Muscle layer of duodenum (tissue), 2 donors: Measurements from ENCODE around the gene DENND1A.
"Not testable (repeated sequence)": the region's sequence is repeated elsewhere in the genome, so short reads cannot be mapped to it uniquely, and the experiment has no call there.

Experiments
- H3K27ac ChIP-seq: one replicate; pipeline ENCODE4 v1.7.0; 2013; ENCODE audit warnings: mild to moderate bottlenecking, low read length
- H3K27me3 ChIP-seq: one replicate; pipeline ENCODE4 v1.7.0; 2013; ENCODE audit warnings: low read depth, mild to moderate bottlenecking, control low read depth, low read length
- H3K36me3 ChIP-seq, 2 donors: one replicate each; pipeline ENCODE4 v1.7.0; 2013; ENCODE audit warnings: low read length in 2 of 2, control low read depth in 1 of 2, mild to moderate bottlenecking in 1 of 2; ENCODE audit not compliant: insufficient read depth in 2 of 2, control insufficient read depth in 1 of 2
- H3K4me1 ChIP-seq, 2 donors: one replicate each; pipeline ENCODE4 v1.7.0; 2013; ENCODE audit warnings: low read length in 2 of 2, mild to moderate bottlenecking in 2 of 2, control low read depth in 1 of 2, moderate library complexity in 1 of 2; ENCODE audit not compliant: insufficient read depth in 2 of 2, control insufficient read depth in 1 of 2
- H3K4me3 ChIP-seq, 2 donors: one replicate each; pipeline ENCODE4 v1.7.0; 2013; ENCODE audit warnings: low read length in 2 of 2, low read depth in 1 of 2, mild to moderate bottlenecking in 1 of 2
- H3K9me3 ChIP-seq, 2 donors: one replicate each; pipeline ENCODE4 v1.7.0; 2013; ENCODE audit warnings: low read length in 2 of 2, control low read depth in 1 of 2, mild to moderate bottlenecking in 1 of 2; ENCODE audit not compliant: control insufficient read depth in 1 of 2
- donor health status: healthy.

Gene DENND1A

DNA sequence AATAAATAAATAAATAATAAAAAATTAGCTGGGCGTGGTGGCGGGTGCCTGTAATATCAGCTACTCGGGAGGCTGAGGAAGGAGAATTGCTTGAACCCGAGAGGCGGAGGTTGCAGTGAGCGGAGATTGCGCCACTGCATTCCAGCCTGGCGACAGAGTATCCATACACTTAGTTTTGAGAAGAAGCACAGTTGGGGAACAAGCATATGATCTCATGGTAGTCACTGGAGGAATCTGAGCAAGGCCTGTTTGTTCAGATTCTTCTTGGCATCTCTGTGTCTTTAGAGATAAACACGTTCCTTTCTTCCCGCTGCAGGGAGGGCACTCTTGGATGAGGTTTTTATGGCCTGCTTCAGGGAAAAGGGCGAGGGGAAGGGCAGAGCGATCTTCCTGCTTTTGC, 15.6 kb upstream of the DENND1A start:
- Histone ChIP-seq H3K4me1 (no peaks in the 10 kb centered on the region), H3K27me3 (no peaks in the 10 kb centered on the region), H3K36me3 (no peaks in the 10 kb centered on the region), H3K4me3 (no peak overlapping the region), H3K9me3 (no peaks in the 10 kb centered on the region), H3K27ac (no peak overlapping the region)

DNA sequence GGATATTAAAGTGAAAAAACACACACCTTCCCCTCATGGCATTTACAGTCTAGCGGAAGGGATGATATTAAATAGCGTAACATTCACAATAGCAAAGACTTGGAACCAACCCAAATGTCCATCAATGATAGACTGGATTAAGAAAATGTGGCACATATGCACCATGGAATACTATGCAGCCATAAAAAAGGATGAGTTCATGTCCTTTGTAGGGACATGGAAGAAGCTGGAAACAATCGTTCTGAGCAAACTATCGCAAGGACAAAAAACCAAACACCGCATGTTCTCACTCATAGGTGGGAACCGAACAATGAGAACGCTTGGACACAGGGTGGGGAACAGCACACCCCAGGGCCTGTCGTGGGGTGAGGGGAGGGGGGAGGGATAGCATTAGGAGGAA, 14.5 kb upstream of the DENND1A start:
- not testable (repeated sequence) for H3K4me3 ChIP-seq, H3K27ac ChIP-seq, H3K36me3 ChIP-seq, H3K4me1 ChIP-seq, H3K9me3 ChIP-seq, H3K27me3 ChIP-seq

DNA sequence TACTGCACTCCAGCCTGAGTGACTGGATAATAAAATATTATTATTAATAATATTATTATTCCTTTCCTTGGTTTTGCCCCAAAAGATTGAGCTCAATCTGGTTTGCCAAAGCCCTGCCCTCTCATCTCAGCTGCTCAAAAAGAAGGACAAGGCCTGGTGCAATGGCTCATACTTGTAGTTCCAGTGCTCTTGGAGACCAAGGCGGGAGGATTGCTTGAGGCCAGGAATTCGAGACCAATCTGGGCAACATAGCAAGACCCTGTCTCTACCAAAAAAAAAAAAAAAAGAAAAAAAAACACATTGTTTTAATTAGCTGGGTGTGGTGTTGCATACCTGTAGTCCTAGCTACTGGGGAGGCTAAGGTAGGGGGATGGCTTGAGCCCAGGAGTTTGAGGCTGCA, 13.7 kb upstream of the DENND1A start:
- H3K36me3 ChIP-seq: no peaks in the 10 kb centered on the region
- no peaks in the 10 kb centered on the region for H3K9me3 ChIP-seq
- no peak overlapping the region for H3K27ac ChIP-seq
- H3K4me3 ChIP-seq: no peak overlapping the region
- no peaks in the 10 kb centered on the region for H3K4me1 ChIP-seq
- no peaks in the 10 kb centered on the region for H3K27me3 ChIP-seq

DNA sequence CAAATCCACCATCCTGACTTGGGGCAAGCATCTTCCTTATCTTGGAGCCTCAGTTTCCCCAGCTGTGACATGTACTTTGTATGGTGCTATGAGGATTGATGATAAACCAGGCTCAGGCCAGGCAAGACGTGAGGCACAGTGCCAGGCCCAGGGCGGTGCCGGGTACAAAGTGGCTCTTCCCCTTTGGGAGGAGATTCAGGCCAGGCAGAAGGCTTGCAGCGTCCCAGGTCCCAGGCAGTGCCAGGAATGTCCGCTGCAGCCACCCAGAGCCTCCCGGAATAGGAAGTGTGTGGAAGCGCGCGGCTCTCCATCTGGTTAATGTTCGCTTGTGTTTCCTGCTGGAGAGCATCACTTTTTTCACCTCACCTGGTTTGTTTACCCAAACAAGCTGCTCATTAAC, 12.6 kb upstream of the DENND1A start:
- H3K27ac ChIP-seq: no peak overlapping the region
- H3K4me1 ChIP-seq: no peaks in the 10 kb centered on the region
- no peaks in the 10 kb centered on the region for H3K9me3 ChIP-seq

DNA sequence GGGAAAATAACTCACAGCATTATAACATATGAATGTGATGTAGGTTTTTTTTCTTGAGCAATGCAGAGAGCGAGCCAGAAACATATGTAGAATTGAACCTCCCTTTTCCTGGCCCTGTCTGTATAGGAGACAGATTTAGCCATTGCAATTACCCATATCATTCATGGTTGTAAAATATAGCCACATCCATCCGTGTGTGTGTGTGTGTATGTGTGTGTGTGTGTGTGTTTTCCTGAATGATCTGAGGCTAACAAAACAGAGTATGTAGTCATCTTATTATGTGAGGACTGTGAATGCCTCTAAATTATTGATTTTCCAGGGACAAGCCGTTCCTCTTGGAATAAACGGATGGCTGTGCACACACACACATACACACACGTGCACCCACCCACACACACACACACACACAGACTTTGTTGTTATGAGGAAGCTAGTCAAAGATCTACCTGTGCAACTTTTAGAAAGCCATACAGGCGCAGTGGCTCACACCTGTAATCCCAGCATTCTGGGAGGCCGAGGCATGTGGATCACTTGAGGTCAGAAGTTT, 11.7 kb upstream of the DENND1A start:
- H3K9me3 ChIP-seq: no peaks in the 10 kb centered on the region
- no peaks in the 10 kb centered on the region for H3K36me3 ChIP-seq
- H3K27ac ChIP-seq: no peak overlapping the region
- no peak overlapping the region for H3K4me3 ChIP-seq
- no peaks in the 10 kb centered on the region for H3K27me3 ChIP-seq
- H3K4me1 ChIP-seq: no peaks in the 10 kb centered on the region

More for the DNA sequence above, 12.6 kb upstream of the DENND1A start:
- Histone ChIP-seq H3K27me3 (no peaks in the 10 kb centered on the region), H3K4me3 (no peak overlapping the region), H3K36me3 (no peaks in the 10 kb centered on the region)

DNA sequence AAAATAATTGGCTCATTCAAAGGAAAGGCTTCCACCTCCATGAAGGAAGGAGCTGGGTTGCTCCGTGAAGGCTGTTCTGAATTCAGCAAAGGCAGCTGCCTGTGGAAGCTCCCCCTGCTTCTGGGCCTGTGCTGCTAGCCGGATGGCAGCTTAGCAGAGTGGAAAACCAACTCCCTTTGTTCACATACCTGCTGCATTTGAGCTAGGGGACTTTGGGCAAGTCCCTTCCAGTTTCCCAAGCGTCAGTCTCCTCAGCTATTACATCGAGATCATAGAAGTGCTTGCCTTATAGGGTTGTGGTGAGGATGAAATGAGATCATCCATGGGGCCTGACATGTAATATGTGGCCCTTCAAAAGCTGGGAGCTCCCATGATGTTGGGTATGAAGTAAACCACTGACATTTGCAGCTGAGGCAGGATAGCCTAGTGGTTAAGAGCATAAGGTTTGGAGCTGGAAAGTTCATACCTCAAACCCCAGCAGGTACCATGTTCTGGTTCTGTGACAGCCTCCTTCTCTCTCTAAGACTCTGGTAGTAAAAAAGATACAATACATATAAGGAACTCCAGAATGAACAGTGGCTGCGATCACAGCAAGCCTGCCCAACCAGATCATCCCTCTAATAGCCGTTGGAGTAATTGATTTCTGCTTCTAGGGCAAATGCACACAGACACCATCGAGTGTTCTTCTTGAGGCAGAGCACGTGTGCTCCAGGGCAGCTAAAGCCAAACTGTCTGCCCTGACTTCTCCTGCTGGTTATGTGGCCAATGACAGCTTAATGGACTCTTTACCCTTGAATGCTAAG, 11.0 kb upstream of the DENND1A start:
- no peaks in the 10 kb centered on the region for H3K27me3 ChIP-seq
- no peaks in the 10 kb centered on the region for H3K4me1 ChIP-seq
- H3K36me3 ChIP-seq: no peaks in the 10 kb centered on the region
- no peak overlapping the region for H3K4me3 ChIP-seq
- H3K9me3 ChIP-seq: no peaks in the 10 kb centered on the region
- no peak overlapping the region for H3K27ac ChIP-seq

DNA sequence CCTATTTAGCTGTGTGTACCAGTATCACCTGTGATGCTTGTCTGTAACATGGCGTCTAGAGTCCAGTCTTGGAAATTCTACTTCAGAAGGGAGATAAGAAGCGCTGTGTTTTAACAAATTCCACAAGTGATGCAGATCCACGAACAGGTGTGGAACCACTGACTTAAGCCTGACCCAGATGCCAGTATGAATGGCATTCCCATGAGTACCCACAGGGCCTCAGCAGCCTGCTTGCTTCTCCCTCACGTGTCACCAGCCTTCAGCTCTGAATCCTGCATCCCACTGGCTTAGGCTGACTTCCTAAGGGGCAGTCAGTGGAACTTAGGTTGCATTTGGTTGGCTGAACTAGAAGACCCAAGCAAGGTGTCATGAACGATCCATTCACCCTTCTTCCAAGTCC, 8.5 kb upstream of the DENND1A start:
- Histone ChIP-seq H3K9me3 (no peaks in the 10 kb centered on the region), H3K27ac (no peak overlapping the region), H3K27me3 (no peaks in the 10 kb centered on the region), H3K4me1 (no peaks in the 10 kb centered on the region), H3K4me3 (no peak overlapping the region), H3K36me3 (no peaks in the 10 kb centered on the region)

DNA sequence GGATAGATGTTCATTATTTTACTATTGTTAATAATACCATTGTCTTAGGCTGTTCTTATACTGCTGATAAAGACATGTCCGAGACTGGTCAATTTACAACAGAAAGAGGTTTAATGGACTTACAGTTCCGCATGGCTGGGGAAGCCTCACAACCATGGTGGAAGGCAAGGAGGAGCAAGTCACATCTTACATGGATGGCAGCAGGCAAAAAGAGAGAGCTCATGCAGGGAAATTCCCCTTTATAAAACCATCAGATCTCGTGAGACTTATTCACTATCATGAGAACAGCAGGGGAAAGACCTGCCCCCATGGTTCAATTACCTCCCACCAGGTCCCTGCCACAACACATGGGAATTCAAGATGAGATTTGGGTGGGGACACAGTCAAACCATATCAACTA, 6.6 kb upstream of the DENND1A start:
- not testable (repeated sequence) for H3K4me1 ChIP-seq, H3K36me3 ChIP-seq, H3K27ac ChIP-seq, H3K27me3 ChIP-seq, H3K4me3 ChIP-seq, H3K9me3 ChIP-seq

DNA sequence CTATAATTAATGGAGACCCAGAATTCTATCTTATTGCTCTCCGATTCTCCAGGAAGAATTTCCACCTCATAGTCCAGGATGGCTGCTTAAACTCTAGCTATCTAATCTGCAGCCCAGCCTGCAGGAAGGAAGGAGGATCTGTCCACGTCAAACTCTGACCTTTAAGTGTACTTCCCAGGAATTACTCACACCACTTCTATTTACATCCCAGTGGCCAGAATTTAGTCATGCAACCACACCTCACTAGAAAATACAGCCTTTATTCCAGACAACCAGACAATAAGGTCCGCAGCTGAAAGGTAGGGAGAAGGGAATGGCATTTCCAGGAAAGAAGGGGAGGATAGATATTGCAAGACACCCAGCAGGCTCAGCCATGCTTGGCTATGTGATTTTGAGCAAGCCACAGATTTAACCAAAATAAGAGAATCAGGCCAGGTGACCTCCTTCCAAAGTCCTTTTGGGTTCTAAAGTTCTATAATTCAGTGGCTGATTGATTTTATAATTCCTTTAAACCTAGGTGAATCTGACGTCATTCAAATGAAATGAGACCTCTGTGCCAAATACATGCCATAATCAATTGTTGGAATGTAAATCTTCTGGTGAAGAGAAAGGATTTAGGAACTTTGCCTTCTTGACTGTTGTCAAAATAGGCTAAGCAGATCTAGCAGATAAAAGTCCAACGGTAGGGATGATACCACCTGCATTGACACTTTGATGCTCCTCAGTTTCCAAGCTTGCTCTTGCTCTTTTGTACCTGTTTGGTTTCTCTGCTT, 3.7 kb upstream of the DENND1A start:
- Histone ChIP-seq H3K27me3 (no peaks in the 10 kb centered on the region), H3K9me3 (no peaks in the 10 kb centered on the region), H3K27ac (no peak overlapping the region), H3K36me3 (no peaks in the 10 kb centered on the region), H3K4me3 (no peak overlapping the region), H3K4me1 (peaks cover 5 to 6% of the 10 kb centered on the region in 2 donors)

DNA sequence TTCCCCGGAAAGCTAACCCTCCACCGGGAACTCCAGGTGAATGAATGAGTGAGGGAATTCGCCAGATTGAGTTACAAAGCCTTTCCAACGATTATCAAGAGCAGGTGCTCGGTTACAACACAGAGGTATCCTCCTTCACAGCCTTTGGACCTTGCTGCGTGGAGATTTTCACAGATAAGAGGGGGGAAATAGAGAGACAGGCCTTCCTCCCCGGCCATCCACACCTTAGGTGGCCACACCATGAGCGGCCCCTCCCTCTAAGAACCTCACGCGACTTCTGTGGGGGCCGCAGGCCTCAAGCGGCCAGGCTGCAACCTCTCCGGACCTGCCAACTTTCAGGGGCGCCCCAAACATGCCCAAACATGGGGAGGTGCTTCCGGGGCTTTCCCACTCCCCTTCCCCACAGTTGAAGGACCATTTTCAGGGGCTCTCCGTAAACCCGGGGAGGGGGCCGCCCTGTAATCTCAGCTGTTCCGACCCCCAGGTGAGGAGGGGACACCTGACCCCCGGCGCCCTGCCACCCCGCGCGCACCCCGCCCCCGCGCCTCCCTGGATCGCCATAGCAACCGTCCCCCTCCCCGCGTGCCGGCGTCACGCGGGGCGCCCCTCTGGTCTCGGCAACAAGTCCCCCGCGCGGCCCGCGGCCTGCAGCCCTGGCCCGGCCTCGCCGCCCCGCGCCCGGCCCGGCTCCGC, 603 bp downstream of the DENND1A start:
- Histone ChIP-seq H3K9me3 (no peaks in the 10 kb centered on the region), H3K4me3 (peak overlapping the region; percentile 62 to 85), H3K4me1 (peaks cover 12 to 19% of the 10 kb centered on the region in 2 donors), H3K36me3 (no peaks in the 10 kb centered on the region), H3K27me3 (no peaks in the 10 kb centered on the region), H3K27ac (peak overlapping the region; percentile 62)

DNA sequence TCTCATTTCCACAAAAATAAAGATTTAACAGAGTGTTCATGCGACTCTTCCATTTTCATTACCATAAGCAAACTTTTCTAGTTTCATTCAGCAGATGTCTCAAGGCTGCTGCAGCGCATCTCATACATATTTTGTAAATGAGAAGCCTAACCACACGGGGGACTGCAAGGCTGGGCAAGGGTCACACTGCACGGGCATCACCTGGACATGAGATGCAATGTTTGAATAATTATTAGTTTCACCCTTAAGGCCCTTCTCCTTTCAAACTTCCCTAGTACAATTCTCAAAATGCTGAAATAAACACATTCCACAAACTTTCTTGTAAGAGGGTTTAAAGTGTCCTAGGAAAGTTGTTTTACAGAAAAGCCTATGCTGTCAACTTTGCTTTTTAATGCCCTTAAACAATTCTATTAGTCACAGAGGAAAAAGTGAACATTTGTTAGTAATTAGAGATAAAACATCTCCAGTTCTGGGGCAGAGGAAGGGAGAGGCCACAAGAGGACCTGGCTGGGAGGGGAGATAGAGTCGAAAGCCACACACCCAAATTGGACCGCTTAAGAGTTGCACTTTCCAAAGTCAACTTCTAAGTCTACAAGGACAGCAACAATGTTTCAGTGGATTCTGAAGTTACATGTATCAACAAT, 1.3 kb downstream of the DENND1A start:
- Histone ChIP-seq H3K9me3 (no peaks in the 10 kb centered on the region), H3K4me1 (peaks cover 12 to 19% of the 10 kb centered on the region in 2 donors), H3K4me3 (peak overlapping the region; percentile 62 to 85), H3K36me3 (no peaks in the 10 kb centered on the region), H3K27me3 (no peaks in the 10 kb centered on the region), H3K27ac (peak overlapping the region; percentile 62)
